Heart left ventricle (tissue), 13 donors: ENCODE data around the gene PRELID2.

Experiments
- CTCF ChIP-seq, 12 donors: fragments of 200-600 bp; sonication (generic) in 4 of 12; IDR thresholded peaks; one replicate each; pipeline versions ENCODE4 v1.5.0 to v1.8.0; 2018 to 2022; ENCODE audit warnings: antibody characterized with exemption in 12 of 12, mild to moderate bottlenecking in 5 of 12
- POLR2A ChIP-seq, 2 donors: fragments of 450-650 bp; IDR thresholded peaks; one replicate each; pipeline ENCODE4 v1.6.1; 2017; ENCODE audit warnings: antibody characterized with exemption in 2 of 2, mild to moderate bottlenecking in 2 of 2, moderate library complexity in 2 of 2
- donor health status: ischemic (EF 13 %, LVEDD 7.1; RV severe dilation, severe dysfunction).
- donor health status: DM: no; HTN: yes; CAD: no.
- donor health status: DM: no; HTN: no; CAD: no.
- donor health status: ischemic (EF 25% LVEDD 6.9; RV normal size, moderate dysfunction).
- donor health status: ischemic (EF 25% LVEDD 5.7; RV mildly dilated, moderate dysfunction).
- donor health status: ischemic (EF 35%, LVEDD 5.7; RV mildly dilated, moderate dysfunction).
- donor health status: nonischemic (EF 11% LVEDD 7.7; RV severe dilation, severe dysfunction).
- donor health status: DM: yes; HTN: yes; CAD: no.
- donor health status: PGD.
- donor health status: ischemic (EF 29% LVEDD 5.4; RV normal size, mild dysfunction).
- donor health status: nonischemic (EF 23%, LVEDD 6.1; RV moderate dilation, normal function).

GRCh38 chr5:145847499-145848497 lies 12.7 kb upstream of the PRELID2 start:
- TF ChIP-seq POLR2A (IDR thresholded peaks at IDR 0.05) (no peak), CTCF (IDR thresholded peaks at IDR 0.05) (no peak)
